ENCODE measurements around the gene OPA3.
A peak's percentile ranks its signal among the peaks of the same experiment; 100 is the strongest.

The OPA3 gene

DNA sequence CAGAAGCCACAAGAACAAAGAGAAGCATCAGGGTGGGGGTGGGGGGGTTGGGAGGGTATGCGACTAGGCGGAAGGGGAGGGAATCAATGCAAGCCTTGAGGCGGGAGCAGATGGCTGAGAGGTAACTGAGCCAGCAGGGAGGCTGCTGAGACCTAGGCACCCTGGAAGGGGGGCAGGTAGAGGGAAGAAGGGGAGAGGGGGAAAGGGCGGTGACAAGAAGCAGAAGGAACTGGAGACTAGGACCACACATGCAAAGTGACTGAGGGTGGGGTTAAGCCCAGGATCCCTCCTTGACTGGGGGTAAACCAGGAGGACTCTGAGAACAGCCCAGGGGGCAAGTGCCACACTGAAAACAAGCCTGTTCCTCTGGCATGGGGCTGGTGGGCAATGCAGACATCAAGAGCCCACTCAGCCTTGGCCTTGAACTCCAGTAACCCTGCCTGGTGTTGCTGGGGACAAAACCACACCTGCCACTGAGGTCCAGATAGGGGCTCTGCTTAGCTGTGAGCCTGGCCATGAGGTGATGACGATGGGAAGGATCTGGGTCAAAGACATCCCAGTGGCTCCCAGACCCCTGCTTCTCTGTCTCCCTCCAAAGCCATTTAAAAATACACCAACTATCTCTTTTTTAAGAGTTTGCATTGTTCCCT lies 20.3 kb downstream of the OPA3 start:
- no peak for DNase-seq

DNA sequence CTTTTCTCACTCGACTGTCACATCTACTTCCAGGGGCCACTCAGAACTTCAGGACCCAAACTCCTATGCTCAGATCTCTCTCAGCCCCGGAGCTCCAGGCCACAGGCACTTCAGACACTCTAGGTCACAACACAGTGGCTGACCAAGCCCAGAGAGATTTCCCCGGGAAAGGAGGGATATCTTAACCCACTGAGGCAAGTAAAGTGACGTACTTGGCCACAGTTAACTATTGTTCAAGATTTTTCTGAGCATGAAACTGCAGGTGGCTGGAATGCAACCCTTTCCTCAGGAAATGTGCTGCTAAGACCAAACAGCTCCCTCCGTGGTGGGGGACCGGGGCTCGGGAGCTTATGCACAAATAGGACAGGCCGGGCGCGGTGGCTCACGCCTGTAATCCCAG lies 23.9 kb downstream of the OPA3 start:
- no peak for DNase-seq

DNA sequence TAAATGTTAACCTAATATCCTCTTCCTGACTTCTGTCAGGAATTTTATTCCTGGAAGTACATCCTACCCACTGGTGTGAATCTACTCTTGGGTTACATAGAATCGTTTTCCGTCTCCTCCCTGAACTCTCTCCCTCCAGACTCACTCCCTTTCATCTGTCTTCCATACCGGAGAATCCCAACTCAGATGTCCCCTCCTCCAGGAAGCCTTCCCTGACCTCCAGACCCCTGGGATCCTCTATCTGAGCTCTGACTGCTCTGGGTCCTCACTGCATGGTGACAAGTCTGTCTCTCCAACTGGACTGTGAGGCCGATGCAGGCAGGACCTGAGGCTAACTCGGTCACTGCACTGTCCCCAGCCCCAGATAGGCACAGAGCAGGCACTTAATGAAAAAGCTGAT lies 24.6 kb downstream of the OPA3 start:
- no peak for DNase-seq

DNA sequence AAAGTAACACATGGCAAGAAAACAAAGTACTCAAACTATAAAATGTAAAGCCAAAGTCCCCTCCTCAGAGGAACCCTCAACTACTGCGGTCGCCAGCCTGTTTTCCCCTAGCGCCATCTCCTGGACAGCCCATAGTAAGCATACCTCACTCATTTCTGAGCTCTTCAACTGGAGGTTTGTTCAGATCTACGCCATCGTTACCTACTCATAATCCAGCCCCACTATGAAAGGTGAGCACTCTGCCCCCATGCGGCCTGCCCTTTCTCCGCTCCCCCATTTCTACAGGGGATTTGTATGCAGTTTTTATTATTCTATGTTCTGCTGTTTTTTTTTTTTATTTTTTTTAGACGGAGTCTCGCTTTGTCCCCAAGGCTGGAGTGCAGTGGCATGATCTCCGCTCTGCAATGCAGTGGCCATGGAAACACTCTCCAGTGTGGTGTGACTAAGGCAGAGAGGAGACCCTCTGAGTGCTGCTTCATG lies 26.2 kb downstream of the OPA3 start:
- peak in 5 of 14 donors; percentile 6 to 40 (median 16) for DNase-seq

GRCh38 chr19:45556835-45557234 lies 27.8 kb downstream of the OPA3 start:
- no peak for DNase-seq

GRCh38 chr19:45554481-45554880 lies 30.1 kb downstream of the OPA3 start:
- DNase-seq: no peak

- DNase-seq: peak in 1 of 14 donors; percentile 5
Measured at GRCh38 chr19:45553464-45553863, 31.1 kb downstream of the OPA3 start.

- no peak for DNase-seq
Measured at GRCh38 chr19:45547965-45548609, 36.5 kb downstream of the OPA3 start.

DNA sequence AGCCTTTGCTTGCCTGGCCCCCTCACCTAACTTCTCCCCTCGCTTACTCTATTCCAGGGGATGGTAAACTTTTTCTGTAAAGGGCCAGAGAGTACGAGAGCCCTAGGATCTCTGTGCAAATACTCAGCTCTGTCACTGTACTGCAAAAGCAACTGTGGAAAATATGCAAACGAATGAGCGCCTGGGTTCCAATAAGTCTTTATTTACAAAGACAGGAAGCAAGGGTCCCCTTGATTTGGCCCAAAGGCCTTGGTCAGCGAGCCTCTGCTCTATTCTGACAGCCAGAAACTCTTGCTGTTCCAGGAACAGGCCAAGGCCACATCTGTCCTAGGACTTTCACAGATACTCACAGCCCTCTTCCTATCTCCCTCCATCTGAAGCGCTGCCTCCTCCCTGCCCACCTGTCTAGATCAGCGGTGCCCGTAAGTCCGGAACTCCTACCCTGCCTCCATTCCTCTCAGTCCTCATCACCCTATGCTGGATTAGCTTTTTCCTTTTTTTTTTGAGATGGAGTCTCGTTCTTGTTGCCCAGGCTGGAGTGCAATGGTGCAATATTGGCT lies 37.3 kb downstream of the OPA3 start:
- no peak for DNase-seq

GRCh38 chr19:45542234-45542668 lies 42.4 kb downstream of the OPA3 start:
- no peak for DNase-seq

DNA sequence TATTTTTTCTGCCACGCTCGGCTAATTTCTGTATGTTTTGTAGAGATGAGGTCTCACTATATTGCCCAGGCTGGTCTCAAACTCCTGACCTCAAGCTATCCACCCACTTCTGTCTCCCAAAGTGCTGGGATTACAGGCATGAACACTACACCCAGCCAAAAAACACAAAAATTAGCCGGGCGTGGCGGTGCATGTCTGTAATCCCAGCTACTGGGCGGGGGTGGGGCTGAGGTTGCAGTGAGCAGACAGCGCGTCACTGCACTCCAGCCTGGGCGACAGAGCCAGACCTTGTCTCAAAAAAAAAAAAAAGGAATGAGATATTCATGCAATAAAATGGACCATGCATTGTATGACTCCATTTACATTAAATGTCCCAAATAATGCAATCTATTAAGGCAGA lies 45.1 kb downstream of the OPA3 start:
- DNase-seq: no peak

DNA sequence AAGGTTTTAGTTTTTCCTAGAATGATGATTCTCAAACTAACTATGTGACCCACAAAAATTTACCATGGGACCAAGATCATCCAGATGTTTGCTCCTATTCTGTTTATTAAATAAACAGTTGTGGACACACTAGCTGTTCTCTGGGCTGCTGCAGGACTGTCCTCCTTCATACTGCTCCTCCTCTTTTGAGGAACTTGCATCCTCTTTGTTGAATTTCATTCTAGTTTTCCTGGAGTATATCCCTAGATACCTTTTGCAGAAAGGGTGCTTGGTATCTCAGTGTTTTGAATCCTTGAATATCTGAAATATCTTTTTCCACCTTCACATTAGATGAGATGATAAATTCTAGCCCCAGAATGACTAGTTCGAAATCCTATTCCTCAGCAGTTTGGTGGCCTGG lies 53.3 kb downstream of the OPA3 start:
- DNase-seq: no peak

DNA sequence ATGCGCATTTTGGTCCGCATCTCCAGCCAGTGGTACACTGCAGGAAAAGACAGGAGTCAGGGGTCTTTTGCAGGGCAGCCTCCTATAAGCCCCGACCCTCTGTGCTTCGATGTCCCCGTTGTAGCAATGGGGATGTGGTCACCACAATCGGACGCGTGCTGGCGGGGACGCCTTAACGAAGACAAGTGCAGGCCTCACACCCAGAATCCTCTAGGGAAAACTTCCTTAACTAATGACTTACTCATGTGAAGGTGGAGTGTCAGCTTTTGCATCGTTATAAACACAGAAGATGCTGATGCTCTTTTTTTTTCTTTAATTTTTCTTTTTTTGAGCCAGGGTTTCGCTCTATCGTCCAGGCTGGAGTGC lies 55.2 kb downstream of the OPA3 start:
- DNase-seq: no peak

DNA sequence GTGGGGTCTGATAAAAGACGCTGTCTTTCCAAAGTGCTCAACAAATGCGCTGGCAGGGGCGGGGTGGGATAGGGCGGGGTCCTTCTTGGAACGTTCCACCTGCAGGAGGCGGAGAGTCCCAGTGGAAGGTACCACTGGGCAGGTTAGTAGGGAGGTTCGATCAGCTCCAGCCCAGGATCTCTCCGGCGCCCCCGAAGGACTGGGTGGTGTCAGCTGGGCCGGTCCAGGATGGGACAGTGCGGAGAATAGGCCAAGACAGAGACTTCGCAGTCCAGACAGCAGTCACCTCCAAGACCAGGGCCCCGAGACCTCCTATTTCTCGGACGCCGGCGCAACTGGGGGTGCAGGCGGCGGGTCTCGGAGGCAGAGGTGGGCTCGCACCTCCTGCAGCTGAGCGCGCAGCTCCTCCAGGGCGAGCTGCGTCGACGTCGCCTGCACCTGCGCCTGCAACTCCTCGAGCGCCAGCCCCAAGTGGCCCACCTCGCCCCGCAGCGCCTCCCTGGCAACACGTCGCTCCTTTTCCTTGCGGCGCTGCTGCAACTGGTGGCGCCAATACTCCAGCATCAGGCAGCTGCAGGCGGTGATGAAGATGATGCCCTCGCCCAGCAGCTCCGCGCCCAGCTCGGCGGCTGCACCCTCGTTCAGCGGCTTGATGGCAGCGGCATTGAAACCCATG lies 55.7 kb downstream of the OPA3 start:
- peak in 3 of 14 donors; percentile 11 to 83 (median 17) for DNase-seq

DNA sequence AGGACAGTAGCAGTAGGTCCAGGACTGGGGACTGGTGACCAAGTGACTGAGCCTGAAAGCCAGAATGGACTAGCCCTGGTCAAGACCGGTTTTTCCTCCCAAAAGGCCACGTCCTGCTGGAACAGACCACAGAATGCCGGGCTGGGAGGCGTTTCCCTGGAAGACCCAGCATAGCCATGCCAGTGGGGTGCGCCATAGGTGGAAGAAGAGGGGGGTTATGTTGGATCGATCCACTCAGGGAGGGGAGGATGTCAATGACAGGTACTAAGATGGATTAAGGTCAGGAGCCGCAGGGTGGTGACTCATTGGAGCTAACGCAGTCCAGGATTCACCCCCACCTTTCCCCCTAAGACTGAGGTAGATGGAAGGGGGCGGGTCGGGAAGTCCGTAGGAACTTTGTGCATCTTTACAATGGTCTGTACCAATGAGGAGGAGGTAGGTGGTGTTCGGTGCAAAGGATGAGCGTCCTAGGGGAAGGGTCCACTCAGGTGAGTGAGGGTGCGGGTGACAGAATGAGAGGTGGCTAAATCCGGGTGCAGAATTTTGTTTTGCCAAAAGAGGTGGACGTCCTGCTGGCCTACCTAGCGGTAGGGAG lies 56.4 kb downstream of the OPA3 start:
- DNase-seq: peak in 3 of 14 donors; percentile 5 to 40 (median 13)

- no peak for DNase-seq
Measured at GRCh38 chr19:45527731-45528130, 56.9 kb downstream of the OPA3 start.

GRCh38 chr19:45526971-45527370 lies 57.6 kb downstream of the OPA3 start:
- no peak for DNase-seq

GRCh38 chr19:45526143-45526542 lies 58.5 kb downstream of the OPA3 start:
- DNase-seq: peak in 9 of 14 donors; percentile 23 to 75 (median 41)

DNA sequence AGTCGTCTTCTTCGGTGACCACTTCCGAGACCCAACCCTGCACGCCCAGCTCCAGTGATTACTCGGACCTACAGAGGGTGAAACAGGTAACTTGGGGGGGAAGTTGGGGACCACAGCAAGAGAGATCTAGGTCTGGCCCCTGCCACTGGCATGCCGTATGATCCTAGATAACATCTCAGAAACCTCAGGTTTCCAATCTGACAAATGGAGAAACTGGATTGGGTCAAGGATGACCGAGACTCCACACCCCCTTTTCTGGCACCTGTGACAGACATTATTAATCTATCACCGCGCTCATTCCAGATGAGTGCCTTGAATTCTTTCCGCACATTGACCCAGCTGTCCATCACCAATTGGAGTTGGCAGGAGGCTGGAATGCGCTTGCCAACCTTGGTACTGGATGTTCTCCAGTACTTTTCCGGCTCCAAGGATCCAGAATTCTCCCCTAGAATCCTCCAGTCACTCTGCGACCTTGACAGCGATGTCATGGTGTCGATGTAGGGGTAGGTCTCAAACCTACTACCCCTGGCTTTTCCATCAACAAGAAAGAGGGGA lies 60.0 kb downstream of the OPA3 start:
- peak in 4 of 14 donors; percentile 13 to 31 (median 20) for DNase-seq

- peak in 12 of 14 donors; percentile 38 to 82 (median 62) for DNase-seq
Measured at GRCh38 chr19:45523642-45524256, 60.9 kb downstream of the OPA3 start.

DNA sequence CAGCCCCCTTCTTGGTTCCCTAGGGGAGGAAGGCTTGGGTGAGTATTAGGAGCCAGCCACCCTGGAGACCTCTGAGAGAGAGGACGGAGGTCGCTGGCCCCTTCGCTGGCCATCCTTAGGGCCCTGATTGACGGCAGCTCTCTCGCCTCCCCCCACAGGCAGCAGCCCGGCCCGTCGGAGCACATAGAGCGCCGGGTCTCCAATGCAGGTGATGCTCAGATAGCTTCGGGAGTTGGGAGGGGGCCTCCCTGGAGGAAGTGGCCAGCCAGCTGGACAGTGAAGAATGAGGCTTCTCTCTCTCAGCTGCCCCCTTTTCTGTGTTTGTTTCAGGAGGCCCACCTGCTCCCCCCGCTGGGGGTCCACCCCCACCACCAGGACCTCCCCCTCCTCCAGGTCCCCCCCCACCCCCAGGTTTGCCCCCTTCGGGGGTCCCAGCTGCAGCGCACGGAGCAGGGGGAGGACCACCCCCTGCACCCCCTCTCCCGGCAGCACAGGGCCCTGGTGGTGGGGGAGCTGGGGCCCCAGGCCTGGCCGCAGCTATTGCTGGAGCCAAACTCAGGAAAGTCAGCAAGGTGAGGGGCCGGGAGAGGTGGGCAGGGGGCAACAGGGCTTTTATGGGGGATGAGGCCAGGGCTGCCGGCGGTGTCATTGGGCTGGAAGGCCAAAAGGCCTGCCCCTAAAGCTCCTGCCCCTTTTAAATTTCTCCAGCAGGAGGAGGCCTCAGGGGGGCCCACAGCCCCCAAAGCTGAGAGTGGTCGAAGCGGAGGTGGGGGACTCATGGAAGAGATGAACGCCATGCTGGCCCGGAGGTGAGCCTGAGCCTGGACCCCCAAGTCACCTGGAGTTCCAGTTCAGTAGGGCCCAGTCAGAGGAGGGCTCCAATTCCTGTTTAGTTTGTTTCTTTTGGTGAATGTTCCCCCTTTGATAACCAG lies 62.3 kb downstream of the OPA3 start:
- DNase-seq: no peak
